Panc1 (cell line): ENCODE measurements around the gene PET100.

Source experiments
- CTCF ChIP-seq: fragments of 450-650 bp; IDR thresholded peaks from 2 replicates; pipeline ENCODE4 v1.5.1; 2017; ENCODE audit warnings: mild to moderate bottlenecking
- POLR2AphosphoS5 ChIP-seq: IDR thresholded peaks from 2 replicates; pipeline ENCODE4 v1.6.1; 2012; ENCODE audit warnings: mild to moderate bottlenecking, low read depth, low read length, moderate library complexity
- SIN3A ChIP-seq: IDR thresholded peaks from 2 replicates; pipeline ENCODE4 v1.6.1; 2012; ENCODE audit warnings: low read depth, mild to moderate bottlenecking, low read length, moderate library complexity, borderline replicate concordance; ENCODE audit not compliant: insufficient read depth
- TCF7L2 ChIP-seq: IDR thresholded peaks from 2 replicates; pipeline ENCODE4 v1.6.1; 2011; ENCODE audit warnings: mild to moderate bottlenecking, low read depth, low read length, inconsistent platforms
- TF ChIP-seq, protein P1 (sequence below), 2 experiments: IDR thresholded peaks; 2 replicates each; pipeline ENCODE4 v1.6.1; 2011 to 2012; ENCODE audit warnings: low read depth in 2 of 2, control low read depth in 1 of 2, low read length in 1 of 2, mild to moderate bottlenecking in 1 of 2, moderate library complexity in 1 of 2; ENCODE audit not compliant: insufficient read depth in 1 of 2

- TF ChIP-seq CTCF (no peak), TCF7L2 (no peak), POLR2AphosphoS5 (no peak), SIN3A (no peak)
- TF ChIP-seq, protein P1, sequence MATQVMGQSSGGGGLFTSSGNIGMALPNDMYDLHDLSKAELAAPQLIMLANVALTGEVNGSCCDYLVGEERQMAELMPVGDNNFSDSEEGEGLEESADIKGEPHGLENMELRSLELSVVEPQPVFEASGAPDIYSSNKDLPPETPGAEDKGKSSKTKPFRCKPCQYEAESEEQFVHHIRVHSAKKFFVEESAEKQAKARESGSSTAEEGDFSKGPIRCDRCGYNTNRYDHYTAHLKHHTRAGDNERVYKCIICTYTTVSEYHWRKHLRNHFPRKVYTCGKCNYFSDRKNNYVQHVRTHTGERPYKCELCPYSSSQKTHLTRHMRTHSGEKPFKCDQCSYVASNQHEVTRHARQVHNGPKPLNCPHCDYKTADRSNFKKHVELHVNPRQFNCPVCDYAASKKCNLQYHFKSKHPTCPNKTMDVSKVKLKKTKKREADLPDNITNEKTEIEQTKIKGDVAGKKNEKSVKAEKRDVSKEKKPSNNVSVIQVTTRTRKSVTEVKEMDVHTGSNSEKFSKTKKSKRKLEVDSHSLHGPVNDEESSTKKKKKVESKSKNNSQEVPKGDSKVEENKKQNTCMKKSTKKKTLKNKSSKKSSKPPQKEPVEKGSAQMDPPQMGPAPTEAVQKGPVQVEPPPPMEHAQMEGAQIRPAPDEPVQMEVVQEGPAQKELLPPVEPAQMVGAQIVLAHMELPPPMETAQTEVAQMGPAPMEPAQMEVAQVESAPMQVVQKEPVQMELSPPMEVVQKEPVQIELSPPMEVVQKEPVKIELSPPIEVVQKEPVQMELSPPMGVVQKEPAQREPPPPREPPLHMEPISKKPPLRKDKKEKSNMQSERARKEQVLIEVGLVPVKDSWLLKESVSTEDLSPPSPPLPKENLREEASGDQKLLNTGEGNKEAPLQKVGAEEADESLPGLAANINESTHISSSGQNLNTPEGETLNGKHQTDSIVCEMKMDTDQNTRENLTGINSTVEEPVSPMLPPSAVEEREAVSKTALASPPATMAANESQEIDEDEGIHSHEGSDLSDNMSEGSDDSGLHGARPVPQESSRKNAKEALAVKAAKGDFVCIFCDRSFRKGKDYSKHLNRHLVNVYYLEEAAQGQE (IDR thresholded peaks at IDR 0.05; ENCODE audit: insufficient read depth in 1 of 2, low read depth in 2 of 2, low read length in 1 of 2) = no peak
These were observed 5.6 kb upstream of the PET100 start for GRCh38 chr19:7623725-7624603.
